Omental fat pad (tissue), 4 donors: ENCODE results near the gene RPS16. TPM values are rescaled to one million over a fixed set of nuclear protein-coding genes. Genes with fewer than 3 reads are reported as not detected.

ENCODE experiments used
- ATAC-seq: fragments of 150-250 bp; one replicate; pipeline ENCODE4 v1.9.1; 2016; ENCODE audit warnings: mild to moderate bottlenecking, moderate library complexity; ENCODE audit not compliant: low FRiP score
- DNase-seq: peaks from one replicate; pipeline ENCODE4 v3.0.0-alpha.2; 2019; ENCODE audit warnings: low spot score
- total RNA-seq, 4 donors: library from RNA; depleted of rRNA; stranded (reverse); fragments of >200 nt; gene quantifications; one replicate each; pipeline ENCODE4 v1.1.0, GENCODE V29; 2016
- TF ChIP-seq, protein P1 (sequence below), 3 donors: fragments of 450-650 bp; IDR thresholded peaks; one replicate each; pipeline ENCODE4 v1.5.1; 2016 to 2017; ENCODE audit warnings: antibody characterized with exemption in 3 of 3, mild to moderate bottlenecking in 3 of 3, moderate library complexity in 2 of 3

Gene RPS16
- total RNA-seq, 4 donors from 2014 or later, result 1,153 to 1,681 (median 1,338) TPM

- ATAC-seq, result peak; percentile 24
Observed at GRCh38 chr19:39398297-39398864, 37.4 kb downstream of the RPS16 start.

GRCh38 chr19:39397360-39398296 is 38.1 kb downstream of the RPS16 start:
- TF ChIP-seq, protein P1, sequence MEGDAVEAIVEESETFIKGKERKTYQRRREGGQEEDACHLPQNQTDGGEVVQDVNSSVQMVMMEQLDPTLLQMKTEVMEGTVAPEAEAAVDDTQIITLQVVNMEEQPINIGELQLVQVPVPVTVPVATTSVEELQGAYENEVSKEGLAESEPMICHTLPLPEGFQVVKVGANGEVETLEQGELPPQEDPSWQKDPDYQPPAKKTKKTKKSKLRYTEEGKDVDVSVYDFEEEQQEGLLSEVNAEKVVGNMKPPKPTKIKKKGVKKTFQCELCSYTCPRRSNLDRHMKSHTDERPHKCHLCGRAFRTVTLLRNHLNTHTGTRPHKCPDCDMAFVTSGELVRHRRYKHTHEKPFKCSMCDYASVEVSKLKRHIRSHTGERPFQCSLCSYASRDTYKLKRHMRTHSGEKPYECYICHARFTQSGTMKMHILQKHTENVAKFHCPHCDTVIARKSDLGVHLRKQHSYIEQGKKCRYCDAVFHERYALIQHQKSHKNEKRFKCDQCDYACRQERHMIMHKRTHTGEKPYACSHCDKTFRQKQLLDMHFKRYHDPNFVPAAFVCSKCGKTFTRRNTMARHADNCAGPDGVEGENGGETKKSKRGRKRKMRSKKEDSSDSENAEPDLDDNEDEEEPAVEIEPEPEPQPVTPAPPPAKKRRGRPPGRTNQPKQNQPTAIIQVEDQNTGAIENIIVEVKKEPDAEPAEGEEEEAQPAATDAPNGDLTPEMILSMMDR (IDR thresholded peaks at IDR 0.05), result peak in 2 of 3 donors; percentile 30 to 56
- peak; percentile 95 for DNase-seq
- ATAC-seq, result peak; percentile 58

More at GRCh38 chr19:39398297-39398864, 37.4 kb downstream of the RPS16 start:
- TF ChIP-seq, protein P1 (IDR thresholded peaks at IDR 0.05), result no peak
- no peak for DNase-seq

GRCh38 chr19:39390751-39391437 is 44.9 kb downstream of the RPS16 start, which contains the start of the genes MED29 and PAF1:
MED29 (plus strand) TSS chr19:39391378; CDS start chr19:39391423, 45 bp downstream.
PAF1 (minus strand) TSS chr19:39391106; CDS start chr19:39390864, 242 bp downstream.
- DNase-seq, result no peak
- ATAC-seq, result peak; percentile 93
- TF ChIP-seq, protein P1 (IDR thresholded peaks at IDR 0.05), result no peak

- ATAC-seq (peak; percentile 1), DNase-seq (no peak)
- TF ChIP-seq, protein P1 (IDR thresholded peaks at IDR 0.05), result no peak
Observed at GRCh38 chr19:39390451-39390750, 45.3 kb downstream of the RPS16 start.

- DNase-seq (no peak), ATAC-seq (no peak)
- TF ChIP-seq, protein P1 (IDR thresholded peaks at IDR 0.05), result no peak
Observed at GRCh38 chr19:39389631-39390414, 45.9 kb downstream of the RPS16 start.

- no peak for ATAC-seq
- TF ChIP-seq, protein P1 (IDR thresholded peaks at IDR 0.05), result no peak
Observed at GRCh38 chr19:39388657-39389056, 47.1 kb downstream of the RPS16 start.

More at GRCh38 chr19:39388657-39389056, 47.1 kb downstream of the RPS16 start:
- DNase-seq, result no peak
